ENCODE data around the gene SPSB4.

SPSB4 gene

DNA sequence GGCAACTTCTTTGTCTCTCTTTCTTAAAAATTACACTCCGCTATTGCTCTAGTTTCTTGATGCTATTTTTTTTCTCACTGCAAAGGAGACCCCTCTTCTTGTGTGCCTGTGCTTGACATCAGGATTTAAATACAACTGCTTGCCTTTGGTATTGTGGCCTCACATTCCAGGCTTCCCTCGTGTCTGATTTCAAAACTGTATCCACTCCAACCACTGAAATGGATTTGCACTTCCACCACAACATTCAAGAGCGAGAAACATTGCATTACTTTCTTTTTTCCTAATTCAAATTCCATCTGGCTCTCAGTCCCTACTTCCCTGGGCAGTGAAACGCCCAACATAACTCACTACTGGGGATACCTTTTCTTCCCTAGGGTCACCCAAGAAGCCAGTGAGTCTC, 130.0 kb downstream of the SPSB4 start:
- H4K5ac ChIP-seq (ENCODE audit: low read length): no peak overlapping the region

DNA sequence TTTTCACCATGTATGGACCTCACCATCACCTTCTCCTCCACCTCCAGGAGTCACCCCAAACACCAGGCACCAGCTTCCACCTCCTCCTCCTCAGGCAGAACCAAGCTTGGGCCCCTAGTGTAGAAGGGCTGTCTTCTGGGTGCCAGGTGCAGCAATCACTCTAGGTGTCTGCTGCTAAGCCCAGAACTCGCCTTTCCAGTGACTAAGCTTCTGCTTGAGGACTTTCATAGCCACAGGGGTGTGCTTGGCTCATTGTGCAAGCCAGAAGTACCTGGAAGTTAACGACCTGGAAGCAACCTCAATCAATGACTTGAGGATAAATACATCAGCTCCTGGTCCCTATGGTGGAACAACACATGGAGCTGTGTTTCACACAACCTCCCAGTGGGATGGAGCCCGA, 130.7 kb downstream of the SPSB4 start:
- no CpG with 5 or more reads among the region's 3 CpGs for WGBS (ENCODE audit: extremely low coverage, insufficient coverage, low lambda C conversion rate)
- Histone ChIP-seq H3K4me2 (ENCODE audit: low read length) (no peak overlapping the region), H3K56ac (ENCODE audit: low read length) (no peak overlapping the region), H3K4ac (ENCODE audit: low read depth, low read length) (no peak overlapping the region), H2AK5ac (ENCODE audit: low read length) (no peak overlapping the region), H3K23ac (ENCODE audit: low read length) (no peak overlapping the region), H3K4me1 (ENCODE audit: control insufficient read depth, low read depth, low read length) (no peaks in the 10 kb centered on the region), H3K27ac (ENCODE audit: low read depth, low read length) (no peak overlapping the region), H4K8ac (ENCODE audit: low read depth, low read length) (no peak overlapping the region), H3K79me1 (ENCODE audit: low read length) (no peaks in the 10 kb centered on the region), H3K4me3 (ENCODE audit: low read length) (no peak overlapping the region), H3K9ac (ENCODE audit: low read length) (no peak overlapping the region), H3K27me3 (ENCODE audit: insufficient read depth, low read length, poor library complexity) (no peaks in the 10 kb centered on the region), H4K5ac (ENCODE audit: low read length) (no peak overlapping the region), H3K18ac (ENCODE audit: low read length) (no peak overlapping the region), H2BK15ac (replicated peaks; ENCODE audit: low read depth) (no peak overlapping the region), H2BK120ac (ENCODE audit: low read depth, low read length) (no peak overlapping the region), H2BK5ac (ENCODE audit: low read length) (no peak overlapping the region), H3K79me2 (ENCODE audit: control insufficient read depth, insufficient read depth, low read length) (no peaks in the 10 kb centered on the region), H3K36me3 (ENCODE audit: control insufficient read depth, insufficient read depth, low read length) (no peaks in the 10 kb centered on the region)
- no peak for DNase-seq

More for the DNA sequence above, 130.0 kb downstream of the SPSB4 start:
- Histone ChIP-seq H3K27me3 (ENCODE audit: insufficient read depth, low read length, poor library complexity) (no peaks in the 10 kb centered on the region), H4K8ac (ENCODE audit: low read depth, low read length) (no peak overlapping the region), H3K79me2 (ENCODE audit: control insufficient read depth, insufficient read depth, low read length) (no peaks in the 10 kb centered on the region), H3K36me3 (ENCODE audit: control insufficient read depth, insufficient read depth, low read length) (no peaks in the 10 kb centered on the region), H3K9ac (ENCODE audit: low read length) (no peak overlapping the region), H3K56ac (ENCODE audit: low read length) (no peak overlapping the region), H2BK120ac (ENCODE audit: low read depth, low read length) (no peak overlapping the region), H3K23ac (ENCODE audit: low read length) (no peak overlapping the region), H3K4me1 (ENCODE audit: control insufficient read depth, low read depth, low read length) (no peaks in the 10 kb centered on the region), H3K4me3 (ENCODE audit: low read length) (no peak overlapping the region), H2AK5ac (ENCODE audit: low read length) (no peak overlapping the region), H3K18ac (ENCODE audit: low read length) (no peak overlapping the region), H3K4ac (ENCODE audit: low read depth, low read length) (no peak overlapping the region), H2BK5ac (ENCODE audit: low read length) (no peak overlapping the region), H3K4me2 (ENCODE audit: low read length) (no peak overlapping the region), H2BK15ac (replicated peaks; ENCODE audit: low read depth) (no peak overlapping the region), H3K27ac (ENCODE audit: low read depth, low read length) (no peak overlapping the region), H3K79me1 (ENCODE audit: low read length) (no peaks in the 10 kb centered on the region)
- WGBS (ENCODE audit: extremely low coverage, insufficient coverage, low lambda C conversion rate): no CpG with 5 or more reads among the region's 4 CpGs
- no peak for DNase-seq

DNA sequence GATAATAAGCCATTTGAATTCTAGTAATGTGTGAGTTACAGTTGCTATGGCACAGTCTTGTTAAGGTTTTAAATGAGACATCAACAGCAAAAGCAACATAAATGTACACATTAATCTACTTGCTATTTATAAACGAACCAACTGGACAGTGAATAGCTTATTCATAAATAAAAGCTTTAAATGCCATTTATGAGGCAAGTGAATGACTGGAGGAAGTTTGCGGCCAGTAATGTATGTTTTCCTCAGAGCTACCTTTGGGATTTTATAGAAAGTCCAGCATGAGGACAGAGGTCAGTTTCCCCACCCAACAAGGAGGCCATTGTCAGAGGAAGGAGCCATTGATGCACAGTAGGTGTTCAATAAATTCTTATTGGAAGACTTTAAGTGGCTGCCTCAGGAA, 132.5 kb downstream of the SPSB4 start:
- H2BK120ac ChIP-seq (ENCODE audit: low read depth, low read length): no peak overlapping the region
- no peak overlapping the region for H3K18ac ChIP-seq (ENCODE audit: low read length)
- H3K4me1 ChIP-seq (ENCODE audit: control insufficient read depth, low read depth, low read length): no peaks in the 10 kb centered on the region
- no peak overlapping the region for H2BK15ac ChIP-seq (replicated peaks; ENCODE audit: low read depth)
- H3K79me1 ChIP-seq (ENCODE audit: low read length): no peaks in the 10 kb centered on the region
- H2BK5ac ChIP-seq (ENCODE audit: low read length): no peak overlapping the region
- no peaks in the 10 kb centered on the region for H3K36me3 ChIP-seq (ENCODE audit: control insufficient read depth, insufficient read depth, low read length)
- H2AK5ac ChIP-seq (ENCODE audit: low read length): no peak overlapping the region
- no peak for DNase-seq
- H4K5ac ChIP-seq (ENCODE audit: low read length): no peak overlapping the region
- no CpG with 5 or more reads among the region's 2 CpGs for WGBS (ENCODE audit: extremely low coverage, insufficient coverage, low lambda C conversion rate)
- H3K4me2 ChIP-seq (ENCODE audit: low read length): no peak overlapping the region
- H3K79me2 ChIP-seq (ENCODE audit: control insufficient read depth, insufficient read depth, low read length): no peaks in the 10 kb centered on the region
- no peak overlapping the region for H3K4me3 ChIP-seq (ENCODE audit: low read length)
- H3K23ac ChIP-seq (ENCODE audit: low read length): no peak overlapping the region
- H3K27me3 ChIP-seq (ENCODE audit: insufficient read depth, low read length, poor library complexity): no peaks in the 10 kb centered on the region
- H3K4ac ChIP-seq (ENCODE audit: low read depth, low read length): no peak overlapping the region
- H3K56ac ChIP-seq (ENCODE audit: low read length): no peak overlapping the region
- H3K27ac ChIP-seq (ENCODE audit: low read depth, low read length): no peak overlapping the region
- no peak overlapping the region for H4K8ac ChIP-seq (ENCODE audit: low read depth, low read length)
- H3K9ac ChIP-seq (ENCODE audit: low read length): no peak overlapping the region

DNA sequence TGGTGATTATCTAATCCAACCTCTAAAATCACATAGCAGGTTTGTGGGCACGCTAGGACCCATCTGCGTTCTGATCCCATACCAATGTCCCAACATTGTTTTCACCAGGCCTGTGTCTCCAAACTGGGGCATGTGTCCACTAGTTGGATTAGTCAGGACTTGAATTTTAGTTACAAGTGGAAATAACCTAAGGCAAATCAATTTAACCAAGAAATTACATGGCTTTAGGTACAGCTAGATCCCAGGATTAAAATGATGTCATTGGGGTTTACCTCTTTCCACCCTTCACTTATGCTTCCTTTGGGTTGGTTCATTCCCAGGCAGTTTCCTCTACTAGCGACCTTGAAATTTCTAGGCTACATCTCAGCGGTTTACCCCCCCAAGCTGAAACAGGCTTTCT, 133.3 kb downstream of the SPSB4 start:
- Histone ChIP-seq H3K27ac (ENCODE audit: low read depth, low read length) (no peak overlapping the region), H3K79me2 (ENCODE audit: control insufficient read depth, insufficient read depth, low read length) (no peaks in the 10 kb centered on the region), H3K4me2 (ENCODE audit: low read length) (no peak overlapping the region), H3K4me1 (ENCODE audit: control insufficient read depth, low read depth, low read length) (no peaks in the 10 kb centered on the region), H2BK120ac (ENCODE audit: low read depth, low read length) (no peak overlapping the region), H4K8ac (ENCODE audit: low read depth, low read length) (no peak overlapping the region), H2BK5ac (ENCODE audit: low read length) (no peak overlapping the region), H2BK15ac (replicated peaks; ENCODE audit: low read depth) (no peak overlapping the region), H3K56ac (ENCODE audit: low read length) (no peak overlapping the region), H3K27me3 (ENCODE audit: insufficient read depth, low read length, poor library complexity) (no peaks in the 10 kb centered on the region), H3K18ac (ENCODE audit: low read length) (no peak overlapping the region), H3K23ac (ENCODE audit: low read length) (no peak overlapping the region), H3K4me3 (ENCODE audit: low read length) (no peak overlapping the region), H3K36me3 (ENCODE audit: control insufficient read depth, insufficient read depth, low read length) (no peaks in the 10 kb centered on the region), H3K9ac (ENCODE audit: low read length) (no peak overlapping the region), H2AK5ac (ENCODE audit: low read length) (no peak overlapping the region), H3K79me1 (ENCODE audit: low read length) (no peaks in the 10 kb centered on the region), H4K5ac (ENCODE audit: low read length) (no peak overlapping the region), H3K4ac (ENCODE audit: low read depth, low read length) (no peak overlapping the region)
- no peak for DNase-seq
- WGBS (ENCODE audit: extremely low coverage, insufficient coverage, low lambda C conversion rate): no CpG with 5 or more reads among the region's 4 CpGs

DNA sequence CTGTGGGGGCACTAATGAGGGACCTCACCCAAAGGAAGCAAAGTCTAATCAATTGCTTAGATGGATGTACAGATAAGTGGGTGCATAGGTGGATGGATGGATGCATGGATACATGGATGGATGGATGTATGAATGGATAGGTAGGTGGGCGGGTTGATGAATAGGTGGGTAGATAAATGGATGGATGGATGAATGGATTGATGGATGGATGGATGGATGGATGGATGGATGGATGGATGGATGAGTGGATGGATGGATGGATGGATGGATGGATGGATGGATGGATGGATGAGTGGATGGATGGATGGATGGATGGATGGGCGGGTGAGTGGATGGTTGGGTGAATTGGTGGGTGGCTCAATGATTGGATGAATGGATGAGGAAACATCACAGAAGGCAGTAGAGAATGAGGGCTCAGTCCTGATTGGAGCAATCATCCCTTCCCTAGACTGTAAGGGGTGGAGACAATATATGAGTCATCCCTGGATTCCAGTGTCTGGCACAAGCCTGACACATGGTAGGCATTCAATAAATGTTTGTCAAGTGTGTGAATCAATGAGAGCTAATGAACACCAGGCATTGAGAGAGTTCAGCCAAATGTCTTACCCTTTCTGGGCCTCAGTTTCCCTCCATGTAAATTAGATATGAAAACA, 140.1 kb downstream of the SPSB4 start:
- Histone ChIP-seq H4K5ac (ENCODE audit: low read length) (no peak overlapping the region), H4K8ac (ENCODE audit: low read depth, low read length) (no peak overlapping the region), H3K27ac (ENCODE audit: low read depth, low read length) (no peak overlapping the region), H3K4me2 (ENCODE audit: low read length) (no peak overlapping the region), H3K36me3 (ENCODE audit: control insufficient read depth, insufficient read depth, low read length) (no peaks in the 10 kb centered on the region), H2BK120ac (ENCODE audit: low read depth, low read length) (no peak overlapping the region), H3K56ac (ENCODE audit: low read length) (no peak overlapping the region), H3K23ac (ENCODE audit: low read length) (no peak overlapping the region), H3K18ac (ENCODE audit: low read length) (no peak overlapping the region), H3K27me3 (ENCODE audit: insufficient read depth, low read length, poor library complexity) (no peaks in the 10 kb centered on the region), H3K79me1 (ENCODE audit: low read length) (no peaks in the 10 kb centered on the region), H3K79me2 (ENCODE audit: control insufficient read depth, insufficient read depth, low read length) (no peaks in the 10 kb centered on the region), H3K4ac (ENCODE audit: low read depth, low read length) (no peak overlapping the region), H3K4me3 (ENCODE audit: low read length) (no peak overlapping the region), H3K9ac (ENCODE audit: low read length) (no peak overlapping the region), H2BK15ac (replicated peaks; ENCODE audit: low read depth) (no peak overlapping the region), H2AK5ac (ENCODE audit: low read length) (no peak overlapping the region), H2BK5ac (ENCODE audit: low read length) (no peak overlapping the region), H3K4me1 (ENCODE audit: control insufficient read depth, low read depth, low read length) (no peaks in the 10 kb centered on the region)
- no peak for DNase-seq
- no CpG with 5 or more reads among the region's 2 CpGs for WGBS (ENCODE audit: extremely low coverage, insufficient coverage, low lambda C conversion rate)

DNA sequence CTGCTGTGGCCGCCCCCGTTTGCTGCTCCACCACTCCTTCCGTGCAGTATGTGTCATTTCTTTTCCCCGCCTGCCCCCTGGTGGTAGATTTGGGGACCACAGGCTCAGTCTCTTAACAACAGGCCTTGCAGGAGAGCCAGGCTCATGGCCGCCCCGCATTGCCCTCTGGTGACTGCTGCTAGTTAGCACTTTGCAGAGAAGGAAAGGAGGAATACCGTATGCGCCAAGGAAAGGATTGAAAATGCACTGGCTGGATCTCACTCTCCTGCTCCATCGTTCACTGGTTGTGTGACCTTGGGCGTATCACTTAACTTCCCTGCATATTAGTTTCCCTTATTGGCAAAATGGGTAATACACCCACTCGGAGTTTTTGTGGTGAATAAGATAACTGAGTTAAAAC, 141.2 kb downstream of the SPSB4 start:
- H3K27ac ChIP-seq (ENCODE audit: low read depth, low read length): no peak overlapping the region
- no peaks in the 10 kb centered on the region for H3K79me2 ChIP-seq (ENCODE audit: control insufficient read depth, insufficient read depth, low read length)
- no peak overlapping the region for H3K23ac ChIP-seq (ENCODE audit: low read length)
- WGBS (ENCODE audit: extremely low coverage, insufficient coverage, low lambda C conversion rate): no CpG with 5 or more reads among the region's 11 CpGs
- no peak overlapping the region for H4K8ac ChIP-seq (ENCODE audit: low read depth, low read length)
- H2BK5ac ChIP-seq (ENCODE audit: low read length): no peak overlapping the region
- no peak overlapping the region for H2AK5ac ChIP-seq (ENCODE audit: low read length)
- H4K5ac ChIP-seq (ENCODE audit: low read length): no peak overlapping the region
- no peak overlapping the region for H2BK120ac ChIP-seq (ENCODE audit: low read depth, low read length)
- no peak overlapping the region for H3K56ac ChIP-seq (ENCODE audit: low read length)
- H3K27me3 ChIP-seq (ENCODE audit: insufficient read depth, low read length, poor library complexity): no peaks in the 10 kb centered on the region
- no peak overlapping the region for H3K9ac ChIP-seq (ENCODE audit: low read length)
- no peaks in the 10 kb centered on the region for H3K79me1 ChIP-seq (ENCODE audit: low read length)
- no peak overlapping the region for H3K4me3 ChIP-seq (ENCODE audit: low read length)
- H3K4me1 ChIP-seq (ENCODE audit: control insufficient read depth, low read depth, low read length): no peaks in the 10 kb centered on the region
- no peak overlapping the region for H3K18ac ChIP-seq (ENCODE audit: low read length)
- peak; percentile 96 for DNase-seq
- no peak overlapping the region for H3K4ac ChIP-seq (ENCODE audit: low read depth, low read length)
- H3K4me2 ChIP-seq (ENCODE audit: low read length): no peak overlapping the region
- no peak overlapping the region for H2BK15ac ChIP-seq (replicated peaks; ENCODE audit: low read depth)
- H3K36me3 ChIP-seq (ENCODE audit: control insufficient read depth, insufficient read depth, low read length): no peaks in the 10 kb centered on the region
